B cell (primary cell): ENCODE results near the gene ZBTB16. TPM values are rescaled to one million over a fixed set of nuclear protein-coding genes. Genes with fewer than 3 reads are reported as not detected.
A peak's percentile ranks its signal among the peaks of the same experiment; 100 is the strongest.

Experiments used
- ATAC-seq: fragments of 200-7000 bp; cut with Tn5 transposase; one replicate; pipeline ENCODE4 v1.10.0; 2021; ENCODE audit warnings: low read depth, mild to moderate bottlenecking, moderate number of reproducible peaks, moderate library complexity
- CTCF ChIA-PET: fragments of 350-600 bp; sonication (Branson Sonifier 250); formaldehyde crosslinking; loops from one replicate; lab custom pipeline; 2021; ENCODE audit warnings: antibody characterized with exemption, inconsistent platforms; lab: Charles Lee
- POLR2A ChIA-PET: fragments of 350-600 bp; sonication (Branson Sonifier 250); formaldehyde crosslinking; loops from one replicate; lab custom pipeline; 2021; ENCODE audit warnings: antibody characterized with exemption; lab: Charles Lee
- DNase-seq: peaks from one replicate; pipeline ENCODE4 v3.0.0; 2013
- H2AFZ ChIP-seq: 2 replicates; pipeline ENCODE4 v1.6.1; 2012; ENCODE audit warnings: mild to moderate bottlenecking, low read depth, low read length; ENCODE audit not compliant: insufficient read depth, poor library complexity, severe bottlenecking
- H3K27ac ChIP-seq, 2 donors: 1 replicate in 1 of 2; 2 replicates in 1 of 2; pipeline ENCODE4 v1.5.1; 2012 to 2013; ENCODE audit warnings: low read length in 2 of 2, mild to moderate bottlenecking in 2 of 2, moderate library complexity in 1 of 2
- H3K27me3 ChIP-seq, 4 experiments: fragments of 200-600 bp in 1 of 4; sonication (generic) in 1 of 4; replicated peaks in 1 of 4; 1 replicate in 2 of 4; 2 replicates in 2 of 4; pipeline versions ENCODE4 v1.6.1 to v1.7.0; 2013 to 2016; ENCODE audit warnings: low read length in 3 of 4, mild to moderate bottlenecking in 2 of 4, mixed read lengths in 1 of 4, moderate library complexity in 1 of 4; ENCODE audit not compliant: insufficient read depth in 4 of 4, control insufficient read depth in 3 of 4; ENCODE audit errors: control extremely low read depth in 1 of 4
- H3K36me3 ChIP-seq, 2 experiments: replicated peaks in 1 of 2; 1 replicate in 1 of 2; 2 replicates in 1 of 2; pipeline versions ENCODE4 v1.6.1 to v1.7.1; 2013; ENCODE audit warnings: low read length in 1 of 2; ENCODE audit not compliant: insufficient read depth in 2 of 2, control insufficient read depth in 1 of 2; ENCODE audit errors: control extremely low read depth in 1 of 2, extremely low read depth in 1 of 2
- H3K4me1 ChIP-seq, 2 donors: fragments of 200-600 bp in 1 of 2; sonication (generic) in 1 of 2; 1 replicate in 1 of 2; 2 replicates in 1 of 2; pipeline versions ENCODE4 v1.5.1 to v1.6.1; 2013 to 2017; ENCODE audit warnings: low read length in 2 of 2; ENCODE audit not compliant: control insufficient read depth in 2 of 2, insufficient read depth in 2 of 2
- H3K4me2 ChIP-seq: replicated peaks from 2 replicates; pipeline ENCODE3; 2012; ENCODE audit warnings: mild to moderate bottlenecking, low read depth, low read length; ENCODE audit not compliant: poor library complexity, severe bottlenecking
- H3K4me3 ChIP-seq, 5 experiments: fragments of 200-600 bp in 1 of 5; sonication (generic) in 1 of 5; 1 replicate in 3 of 5; 2 replicates in 2 of 5; pipeline versions ENCODE4 v1.5.1 to v1.7.0; 2011 to 2016; ENCODE audit warnings: low read length in 4 of 5, mild to moderate bottlenecking in 4 of 5, low read depth in 2 of 5, control low read depth in 1 of 5, moderate library complexity in 1 of 5; ENCODE audit not compliant: insufficient read depth in 1 of 5; ENCODE audit errors: control extremely low read depth in 1 of 5, extremely low read depth in 1 of 5
- H3K79me2 ChIP-seq: fragments of 200-600 bp; sonication (generic); one replicate; pipeline ENCODE4 v1.6.0; 2016; ENCODE audit warnings: low read length; ENCODE audit not compliant: control insufficient read depth, insufficient read depth
- H3K9ac ChIP-seq: fragments of 200-600 bp; sonication (generic); 2 replicates; pipeline ENCODE4 v1.6.1; 2017; ENCODE audit warnings: mild to moderate bottlenecking, low read length, moderate library complexity
- H3K9me3 ChIP-seq, 3 donors: one replicate each; pipeline versions ENCODE4 v1.6.1 to v1.7.1; 2013; ENCODE audit warnings: low read length in 2 of 3; ENCODE audit not compliant: control insufficient read depth in 2 of 3, insufficient read depth in 1 of 3; ENCODE audit errors: control extremely low read depth in 1 of 3
- H4K20me1 ChIP-seq: 2 replicates; pipeline ENCODE4 v1.6.0; 2012; ENCODE audit warnings: mild to moderate bottlenecking, low read length; ENCODE audit not compliant: insufficient read depth, control insufficient read depth, poor library complexity, severe bottlenecking
- H3K27ac Mint-ChIP-seq: one replicate; pipeline ENCODE4 v1.8.0; 2021; ENCODE audit warnings: mixed read lengths
- H3K27me3 Mint-ChIP-seq: one replicate; pipeline ENCODE4 v1.8.0; 2021; ENCODE audit warnings: mixed read lengths
- H3K4me1 Mint-ChIP-seq: one replicate; pipeline ENCODE4 v1.8.0; 2021; ENCODE audit warnings: mixed read lengths
- H3K4me3 Mint-ChIP-seq: one replicate; pipeline ENCODE4 v1.8.0; 2021; ENCODE audit warnings: mixed read lengths
- H3K9me3 Mint-ChIP-seq: one replicate; pipeline ENCODE4 v1.8.0; 2022; ENCODE audit warnings: mixed read lengths; ENCODE audit not compliant: insufficient read depth
- CTCF ChIP-seq: fragments of 200-600 bp; IDR thresholded peaks from one replicate; pipeline ENCODE4 v1.8.0; 2022; ENCODE audit warnings: antibody characterized with exemption, mild to moderate bottlenecking
- EZH2 ChIP-seq: IDR thresholded peaks from 2 replicates; pipeline ENCODE4 v1.6.1; 2012; ENCODE audit warnings: borderline replicate concordance, low read depth, mild to moderate bottlenecking, moderate library complexity, low read length; ENCODE audit not compliant: insufficient read depth, poor library complexity, severe bottlenecking
- WGBS: methylation state at CpG from one replicate; pipeline ENCODE4 v1.1.5; 2013; ENCODE audit warnings: missing lambda C conversion rate; ENCODE audit not compliant: insufficient coverage; 5-methylcytosine and 5-hydroxymethylcytosine counted together
- intact Hi-C: fragments of 100-400 bp; cut with micrococcal nuclease; formaldehyde crosslinking; loops from one replicate; pipeline ENCODE4 v1.10.0; 2022
- polyA plus RNA-seq: library from polyadenylated mRNA; depleted of rRNA; stranded (reverse); fragments of >200 nt; gene quantifications from 2 replicates; pipeline ENCODE4 v1.2.3, GENCODE V29; 2012
- total RNA-seq, 2 donors: library from RNA; stranded (reverse); fragments of 120-200 nt in 1 of 2; gene quantifications; 1 replicate in 1 of 2; 2 replicates in 1 of 2; pipeline versions ENCODE4 v1.2.3 to v1.2.4, GENCODE V29; 2013 to 2022

Gene ZBTB16
- total and polyA plus RNA-seq, 2 donors (not counting 1 experiment from before 2014, with no cell fraction given), result 16.0 to 20.6 TPM

DNA sequence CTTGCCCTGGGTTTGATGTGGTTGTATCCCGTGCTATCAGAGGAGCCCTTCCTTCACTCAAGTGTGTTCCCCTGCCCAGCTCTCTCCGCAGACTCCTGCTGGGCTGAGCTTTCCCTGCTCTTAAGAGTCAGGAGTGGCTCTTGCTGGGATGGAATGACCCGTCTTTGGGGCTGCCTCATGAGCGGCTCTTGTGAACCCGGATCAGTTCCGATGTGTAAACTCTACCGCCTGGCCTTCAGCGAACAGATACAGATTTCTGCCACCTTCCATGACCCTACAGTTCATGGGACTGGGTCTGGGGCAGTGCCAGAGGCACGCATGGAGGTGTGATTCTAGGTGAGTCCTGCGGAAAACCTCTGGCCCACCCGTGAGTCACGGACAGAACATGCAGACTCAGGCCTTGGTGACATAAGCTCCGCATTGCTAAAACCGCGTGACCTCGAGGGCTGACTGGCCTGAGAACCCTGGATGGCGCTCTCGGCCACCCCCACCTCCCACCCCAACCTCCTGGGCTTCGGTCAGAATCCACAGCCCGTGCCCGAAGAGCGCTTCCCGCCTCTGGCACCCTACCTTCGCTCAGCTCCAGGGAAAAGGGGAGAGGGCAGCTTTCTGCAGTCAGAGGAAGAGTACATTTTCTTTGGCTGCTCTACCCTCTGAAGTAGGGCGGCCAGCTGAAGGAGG is 1.3 kb upstream of the ZBTB16 start:
- H3K9ac ChIP-seq, result no peak overlapping the region
- Mint-ChIP-seq H3K27me3 (peaks cover 50% of the 10 kb centered on the region), H3K4me3 (peak overlapping the region; percentile 90), H3K4me1 (peaks cover 18% of the 10 kb centered on the region), H3K27ac (no peak overlapping the region), H3K9me3 (no peaks in the 10 kb centered on the region)
- H3K27me3 ChIP-seq, result peaks cover 0 to 41% (median 18%) of the 10 kb centered on the region in 4 experiments
- no peaks in the 10 kb centered on the region for H4K20me1 ChIP-seq
- H3K4me3 ChIP-seq, result no peak overlapping the region
- peaks cover 9 to 20% of the 10 kb centered on the region in 2 donors for H3K4me1 ChIP-seq
- peaks cover 0 to 4% (median 0%) of the 10 kb centered on the region in 3 donors for H3K9me3 ChIP-seq
- no peaks in the 10 kb centered on the region for H3K36me3 ChIP-seq
- peak overlapping the region; percentile 76 for H2AFZ ChIP-seq
- intact Hi-C loops, result loop anchor here (5.0 kb wide), 1 partner anchor 134 kb away; no protein-coding TSS in a partner anchor
- no peak for TF ChIP-seq EZH2
- no peak overlapping the region for H3K27ac ChIP-seq
- ATAC-seq (no peak), DNase-seq (no peak)
- ChIA-PET POLR2A (interaction anchor here (0.6 kb wide), 1 partner anchor 81 kb away, joined by 3 read pairs; no protein-coding TSS in a partner anchor), CTCF (interaction anchor here (1.3 to 4.0 kb wide), 3 partner anchors 14 to 204 kb away, joined by 3 to 49 read pairs (median 3); no protein-coding TSS in a partner anchor)
- H3K4me2 ChIP-seq, result peak overlapping the region; percentile 97
- WGBS, result 70% methylated on average over 20 of the region's 25 CpGs
- no peaks in the 10 kb centered on the region for H3K79me2 ChIP-seq

GRCh38 chr11:114058871-114059277 is 637 bp upstream of the ZBTB16 start:
- H2AFZ ChIP-seq, result peak overlapping the region; percentile 76
- POLR2A ChIA-PET, result interaction anchor here (0.7 kb wide), 1 partner anchor 24 kb away, joined by 6 read pairs; no protein-coding TSS in a partner anchor

More at GRCh38 chr11:114058871-114059277, 637 bp upstream of the ZBTB16 start:
- DNase-seq, result no peak
- CTCF ChIA-PET, result interaction anchor here (1.4 to 4.0 kb wide), 5 partner anchors 15 to 203 kb away, joined by 3 to 49 read pairs (median 14); no protein-coding TSS in a partner anchor
- peak overlapping the region; percentile 8 to 71 (median 67) for H3K4me3 ChIP-seq
- intact Hi-C loops, result loop anchor here (5.0 kb wide), 1 partner anchor 133 kb away; no protein-coding TSS in a partner anchor
- peaks cover 0 to 41% (median 18%) of the 10 kb centered on the region in 4 experiments for H3K27me3 ChIP-seq
- TF ChIP-seq EZH2, result no peak
- TF ChIP-seq CTCF, result no peak
- WGBS, result 7% methylated on average over 21 of the region's 25 CpGs
- H3K4me2 ChIP-seq, result peak overlapping the region; percentile 97
- H3K36me3 ChIP-seq, result no peaks in the 10 kb centered on the region
- Mint-ChIP-seq H3K27ac (no peak overlapping the region), H3K27me3 (peaks cover 53% of the 10 kb centered on the region), H3K9me3 (no peaks in the 10 kb centered on the region), H3K4me3 (peak overlapping the region; percentile 90), H3K4me1 (peaks cover 18% of the 10 kb centered on the region)
- H3K9ac ChIP-seq, result peak overlapping the region; percentile 58
- no peak for ATAC-seq
- H3K79me2 ChIP-seq, result no peaks in the 10 kb centered on the region
- H3K4me1 ChIP-seq, result peaks cover 9 to 20% of the 10 kb centered on the region in 2 donors
- no peak overlapping the region for H3K27ac ChIP-seq
- peaks cover 0 to 4% (median 0%) of the 10 kb centered on the region in 3 donors for H3K9me3 ChIP-seq
- no peaks in the 10 kb centered on the region for H4K20me1 ChIP-seq
